Hypothalamus (tissue), 51 donors: ENCODE results near the gene ERC2.

Experiments
- DNase-seq, 51 donors: peaks; one replicate each; lab custom pipeline; 2025; lab: John Stamatoyannopoulos, UW

Gene ERC2

DNA sequence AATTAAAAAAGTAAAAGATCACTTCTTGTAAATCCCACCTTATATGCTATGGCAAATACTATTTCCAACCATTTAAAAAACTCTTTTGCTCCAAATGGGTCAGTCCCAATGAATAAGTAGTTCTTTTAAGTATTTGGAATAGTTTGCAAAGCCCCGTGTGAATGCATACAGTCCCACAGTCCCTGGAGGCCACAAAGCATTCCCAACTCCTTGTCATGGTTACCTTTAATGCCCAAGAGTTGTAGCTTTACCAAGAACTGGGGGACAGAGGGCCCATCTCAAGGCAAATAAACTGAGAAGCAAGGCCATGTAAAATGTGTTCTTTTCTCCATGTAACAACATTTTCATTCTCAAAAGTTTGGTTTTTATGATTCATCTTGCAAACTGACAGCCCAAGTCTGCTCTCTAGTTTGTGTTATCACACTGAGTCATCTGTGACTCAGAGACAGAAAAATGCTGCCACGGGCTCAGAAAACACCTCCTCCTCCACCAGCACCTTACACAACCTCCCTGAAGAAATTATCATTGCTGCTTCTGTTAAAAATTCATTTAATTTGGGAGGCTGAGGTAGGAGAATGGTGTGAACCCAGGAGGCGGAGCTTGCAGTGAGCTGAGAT lies 336.2 kb downstream of the ERC2 start:
- peak in 3 of 51 donors; percentile 2 to 31 (median 30) for DNase-seq

DNA sequence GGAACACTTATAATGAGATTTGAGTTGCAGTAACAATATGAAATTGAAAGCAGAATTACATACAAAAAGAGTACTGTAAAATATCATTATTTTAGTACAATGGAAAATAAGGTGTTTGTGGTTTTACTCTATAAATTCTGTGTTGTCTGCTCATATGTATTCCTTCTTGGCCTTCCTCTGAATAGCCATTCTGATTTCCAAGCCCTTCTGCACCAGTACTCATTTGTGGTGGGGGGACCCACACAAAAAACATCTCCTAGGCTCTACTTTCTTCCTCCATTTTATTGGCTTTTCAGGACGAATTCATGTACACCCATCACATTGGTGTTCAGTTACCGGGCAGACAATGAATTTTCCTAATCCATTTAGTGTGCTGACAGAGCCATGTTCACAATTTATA lies 338.2 kb downstream of the ERC2 start:
- no peak for DNase-seq

- no peak for DNase-seq
Observed at GRCh38 chr3:56126632-56127031, 341.6 kb downstream of the ERC2 start.

GRCh38 chr3:56125358-56126005 lies 342.8 kb downstream of the ERC2 start:
- no peak for DNase-seq

- DNase-seq, result no peak
Observed at GRCh38 chr3:56124546-56124945, 343.7 kb downstream of the ERC2 start.

GRCh38 chr3:56123487-56123886 lies 344.8 kb downstream of the ERC2 start:
- no peak for DNase-seq

- DNase-seq, result no peak
Observed at GRCh38 chr3:56122911-56123310, 345.4 kb downstream of the ERC2 start.

DNA sequence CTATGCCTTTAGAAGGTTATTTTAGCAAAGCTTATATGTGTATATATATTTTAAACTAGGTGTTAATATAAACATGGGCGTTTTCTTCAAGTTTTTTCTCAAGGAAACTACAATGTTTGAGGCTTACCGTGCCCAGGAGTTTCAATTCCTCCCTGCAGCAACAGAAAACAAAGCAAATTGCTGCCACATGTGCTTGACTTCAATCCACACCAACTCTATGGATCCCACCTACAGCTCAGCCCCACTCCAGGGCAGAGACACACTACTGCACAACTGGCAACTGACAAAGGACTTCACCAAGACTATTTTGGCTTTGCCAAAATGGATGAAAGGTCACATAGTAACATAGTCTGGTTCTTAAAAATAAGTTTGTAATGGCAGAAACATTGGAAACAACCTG lies 346.6 kb downstream of the ERC2 start:
- no peak for DNase-seq

DNA sequence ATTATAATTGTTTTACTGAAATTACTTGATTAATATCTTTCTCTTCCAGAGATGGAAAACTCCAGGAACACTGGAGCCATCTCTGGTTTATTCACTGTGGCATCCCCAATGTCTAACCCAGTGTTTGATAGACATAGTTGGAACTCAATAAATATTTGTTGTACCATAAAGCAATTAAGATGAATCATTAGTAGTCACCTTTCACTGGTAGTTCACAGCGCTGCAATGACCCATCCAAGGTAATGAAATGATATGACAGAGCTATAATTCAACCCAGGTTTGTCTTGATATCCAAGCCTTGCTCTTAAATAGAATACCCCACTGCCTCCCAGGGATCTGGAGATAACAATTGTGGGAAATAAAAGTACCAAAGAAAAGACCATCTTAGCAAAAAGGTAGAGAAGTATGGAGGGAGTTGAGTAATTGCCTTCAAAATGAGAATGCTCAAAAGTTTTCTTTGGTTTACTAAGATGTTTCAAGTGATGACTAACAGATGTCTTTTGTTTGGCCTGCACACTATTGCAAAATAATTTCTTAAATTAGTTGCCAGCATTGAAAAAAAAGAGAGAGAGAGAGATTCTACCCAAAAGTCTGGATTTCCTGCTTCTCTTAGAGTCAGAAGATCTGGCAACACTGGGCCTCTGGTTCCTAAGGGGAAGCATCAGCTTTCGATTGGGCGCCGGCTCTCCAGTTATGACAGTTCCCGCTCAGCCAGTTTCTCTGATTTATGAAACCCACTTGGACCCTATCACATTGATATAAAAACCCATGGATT lies 348.5 kb downstream of the ERC2 start:
- DNase-seq, result no peak

- no peak for DNase-seq
Observed at GRCh38 chr3:56118968-56119367, 349.3 kb downstream of the ERC2 start.

DNA sequence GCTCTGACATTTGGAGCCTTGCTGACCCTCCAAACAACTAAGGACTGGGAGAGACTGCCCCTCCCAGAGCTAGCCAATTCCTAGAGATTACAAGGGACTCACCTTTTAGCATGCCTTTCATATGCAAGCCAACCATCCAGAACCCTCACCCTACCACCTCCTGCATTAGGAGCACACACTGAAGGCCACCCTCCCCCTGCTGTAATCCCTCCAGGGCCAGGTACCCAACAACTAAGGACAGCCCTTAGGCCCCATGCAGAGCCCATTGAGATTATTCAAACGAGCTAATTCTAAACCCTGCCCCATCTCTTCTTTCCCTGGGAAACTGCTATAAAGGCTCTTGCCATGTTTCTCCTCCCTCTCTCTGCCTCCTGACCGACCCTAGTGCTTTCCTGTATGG lies 352.6 kb downstream of the ERC2 start:
- no peak for DNase-seq

DNA sequence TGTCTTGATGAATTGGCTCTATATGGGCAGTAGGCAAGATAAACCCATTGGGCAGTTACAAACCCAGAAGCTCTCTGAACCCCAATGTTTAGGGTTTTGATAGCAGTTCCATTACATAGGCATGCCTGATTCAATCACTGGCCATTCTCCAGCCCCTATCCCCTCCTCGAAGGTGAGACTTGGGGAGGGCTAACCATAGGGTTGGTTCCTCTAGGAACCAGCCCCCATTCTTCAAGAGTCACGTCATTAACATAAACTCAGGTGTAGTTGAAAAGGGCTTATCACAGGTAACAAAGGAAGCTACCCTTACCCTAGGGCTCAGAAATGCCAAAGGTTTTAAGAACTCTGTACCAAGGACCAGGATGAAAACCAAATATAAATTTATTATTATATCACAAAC lies 353.1 kb downstream of the ERC2 start:
- no peak for DNase-seq

DNA sequence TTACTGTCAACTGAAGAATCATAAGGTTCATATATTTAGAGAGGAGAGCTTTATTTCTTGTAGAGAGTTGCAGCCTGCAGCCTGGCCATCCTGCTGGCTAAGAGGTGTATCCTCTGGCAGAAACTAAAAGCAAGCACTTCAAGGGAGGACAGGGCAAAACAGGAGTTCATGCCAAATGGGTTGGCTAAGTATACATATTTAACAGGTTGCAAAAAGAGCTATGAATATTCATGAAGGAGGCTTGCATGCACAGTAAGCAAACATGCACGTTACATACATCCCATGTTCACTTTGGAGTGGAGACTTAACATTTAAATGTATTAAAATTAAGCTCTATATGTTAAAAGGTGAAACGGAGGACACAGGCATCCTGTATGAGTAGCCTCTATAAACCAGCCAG lies 354.4 kb downstream of the ERC2 start:
- no peak for DNase-seq

DNA sequence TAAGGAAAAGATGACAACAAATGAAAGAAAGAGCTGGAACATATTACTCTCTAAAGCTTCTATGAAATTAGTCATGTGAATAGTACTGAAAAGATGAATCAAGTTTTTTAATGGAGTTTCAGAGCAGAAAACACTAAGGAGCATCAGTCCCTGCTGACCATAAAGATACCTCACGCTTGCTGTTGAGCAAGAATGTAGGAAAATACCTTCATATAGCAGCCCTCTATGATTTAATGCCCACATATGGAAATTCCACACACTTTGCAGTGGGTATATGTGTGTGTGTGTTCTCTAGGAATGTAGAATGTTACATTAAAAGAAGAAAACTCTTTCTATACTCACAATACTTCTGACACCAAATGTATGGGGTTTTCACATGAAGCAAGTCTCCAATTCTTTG lies 355.0 kb downstream of the ERC2 start:
- DNase-seq, result no peak

GRCh38 chr3:56111606-56112304 lies 356.5 kb downstream of the ERC2 start:
- DNase-seq, result no peak

GRCh38 chr3:56110886-56111285 lies 357.4 kb downstream of the ERC2 start:
- no peak for DNase-seq

DNA sequence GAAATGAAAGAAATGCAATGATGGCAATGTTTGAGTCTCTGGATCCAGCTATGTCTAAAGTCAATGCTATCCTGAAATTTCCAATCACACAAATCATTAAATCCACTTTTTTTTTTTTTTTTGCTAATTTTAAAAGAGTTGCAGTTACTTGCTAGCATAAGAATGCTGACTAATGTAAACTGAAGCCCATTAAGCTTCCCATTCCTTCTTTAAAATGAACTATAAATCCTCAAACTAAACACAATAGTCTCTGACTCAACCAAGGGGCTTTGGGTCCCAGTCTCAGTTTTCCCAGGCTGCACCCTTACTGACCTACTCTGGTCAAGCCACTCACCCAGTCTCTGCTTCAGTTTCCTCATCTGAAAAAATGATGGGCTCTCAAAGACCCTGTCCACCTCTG lies 361.1 kb downstream of the ERC2 start:
- no peak for DNase-seq

DNA sequence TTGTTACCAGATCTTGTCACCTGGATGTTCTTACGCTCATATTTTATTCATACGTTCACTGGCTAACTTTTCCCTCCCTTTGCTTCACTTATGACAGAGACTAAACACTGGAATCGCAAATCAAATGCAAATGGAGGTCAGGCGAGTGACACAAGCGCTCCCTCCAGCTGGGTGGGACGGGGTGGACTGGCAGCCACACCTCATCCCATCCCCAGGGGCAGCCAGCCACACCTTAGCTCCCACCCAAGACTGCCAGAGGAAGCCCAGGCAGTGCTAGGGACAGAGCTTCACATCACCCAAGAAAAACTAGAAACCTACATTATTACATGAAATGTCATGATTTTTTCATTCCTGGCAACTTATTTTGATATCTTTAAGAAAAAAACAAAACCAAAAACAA lies 366.2 kb downstream of the ERC2 start:
- DNase-seq, result no peak

DNA sequence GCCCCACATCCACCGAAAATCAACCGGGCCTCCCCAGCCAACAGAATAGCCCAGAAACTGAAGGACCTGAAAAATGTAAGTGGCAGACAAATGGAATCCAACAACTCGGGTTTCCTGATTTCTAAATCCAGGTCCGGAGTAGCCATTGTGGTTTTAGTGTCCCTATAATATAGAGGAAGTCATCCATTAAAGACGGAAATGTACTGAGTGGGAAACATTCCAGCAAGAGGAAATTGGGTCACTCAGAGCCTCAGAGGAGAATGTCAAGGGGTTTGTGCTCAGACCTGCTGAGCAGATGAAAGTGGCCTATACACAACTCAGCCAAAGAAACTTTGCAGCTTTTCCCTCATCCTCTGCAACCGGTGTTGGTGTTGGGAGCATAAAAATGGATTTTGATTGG lies 366.7 kb downstream of the ERC2 start:
- no peak for DNase-seq

DNA sequence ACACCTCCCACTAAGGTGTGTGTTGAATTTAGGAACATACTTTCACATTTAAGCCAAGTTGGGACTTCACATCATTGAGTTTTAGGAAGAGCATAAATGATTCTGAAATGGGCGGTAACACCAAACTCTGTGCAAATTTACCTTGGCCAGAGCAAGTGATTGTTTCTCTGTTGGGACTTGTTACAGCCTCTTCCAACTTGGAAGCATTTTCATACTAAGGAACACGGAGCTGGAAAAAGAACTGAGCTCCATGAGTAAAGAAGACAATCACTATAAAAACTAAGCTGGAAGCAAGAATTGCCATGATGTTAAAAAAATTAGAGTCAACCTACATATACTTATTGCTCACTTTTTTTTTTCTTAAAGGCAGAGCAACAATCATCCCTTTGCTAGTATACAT lies 371.3 kb downstream of the ERC2 start:
- no peak for DNase-seq

DNA sequence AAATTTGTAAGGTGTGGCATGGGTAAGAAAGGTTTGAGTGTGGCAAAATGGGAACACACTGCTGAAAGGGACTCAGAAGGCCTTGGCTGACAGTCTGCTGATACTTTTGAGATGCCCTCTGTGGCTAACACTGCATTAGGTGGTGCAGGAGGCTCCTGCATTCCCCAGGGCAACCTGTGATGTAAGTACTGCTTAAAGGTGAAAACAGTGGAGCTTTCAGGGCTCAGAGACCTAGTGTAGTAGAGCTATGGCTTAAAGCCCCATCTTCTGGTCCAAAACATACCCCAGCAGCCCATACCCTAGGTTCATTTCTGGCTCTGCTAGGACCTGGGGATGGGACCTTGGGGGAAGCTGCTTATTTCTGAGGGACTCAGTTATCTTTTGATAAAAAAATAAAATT lies 374.1 kb downstream of the ERC2 start:
- DNase-seq, result no peak

- DNase-seq, result no peak
Observed at GRCh38 chr3:56089739-56090138, 378.5 kb downstream of the ERC2 start.
